Fibroblast of upper back skin (primary cell): Measurements from ENCODE around the gene ZEB2.

Source experiments
- DNase-seq: peaks from one replicate; pipeline ENCODE4 v3.0.0-alpha.2; 2013

The ZEB2 gene

DNA sequence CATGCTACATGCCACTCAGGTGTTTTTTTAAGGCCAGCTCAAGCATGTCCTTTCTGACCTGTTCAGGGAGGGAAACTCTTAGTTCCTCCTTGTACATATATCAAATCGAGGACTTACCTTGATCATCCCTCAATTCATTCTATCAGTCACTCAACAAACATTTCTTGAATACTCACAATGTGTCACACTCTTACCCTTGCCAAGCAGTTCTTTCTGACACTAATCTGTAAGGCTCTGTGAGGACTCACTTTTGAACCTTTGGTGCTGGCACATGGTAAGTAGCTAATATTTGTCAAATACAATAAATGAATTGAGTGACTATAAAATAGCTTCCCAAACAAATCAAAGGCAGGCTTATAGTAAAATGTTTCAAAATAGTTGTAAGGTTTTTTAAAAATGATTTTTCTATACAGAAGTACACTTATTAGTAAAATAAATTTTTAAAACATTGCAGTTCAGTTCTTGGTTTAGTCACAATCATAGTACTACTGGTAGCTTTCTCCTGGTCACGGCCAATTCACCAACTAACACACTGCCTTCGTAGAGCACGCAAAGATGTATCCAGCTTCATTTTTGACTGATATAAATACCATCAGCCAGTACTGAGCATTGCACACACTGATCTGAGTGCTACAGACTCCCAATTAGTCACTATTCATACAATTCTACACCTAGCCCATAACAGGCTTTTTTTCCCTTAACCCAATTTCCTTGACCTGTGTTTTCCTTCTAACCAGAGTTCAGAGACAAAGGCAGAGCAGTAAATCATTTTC, 50.9 kb downstream of the ZEB2 start:
- no peak for DNase-seq

DNA sequence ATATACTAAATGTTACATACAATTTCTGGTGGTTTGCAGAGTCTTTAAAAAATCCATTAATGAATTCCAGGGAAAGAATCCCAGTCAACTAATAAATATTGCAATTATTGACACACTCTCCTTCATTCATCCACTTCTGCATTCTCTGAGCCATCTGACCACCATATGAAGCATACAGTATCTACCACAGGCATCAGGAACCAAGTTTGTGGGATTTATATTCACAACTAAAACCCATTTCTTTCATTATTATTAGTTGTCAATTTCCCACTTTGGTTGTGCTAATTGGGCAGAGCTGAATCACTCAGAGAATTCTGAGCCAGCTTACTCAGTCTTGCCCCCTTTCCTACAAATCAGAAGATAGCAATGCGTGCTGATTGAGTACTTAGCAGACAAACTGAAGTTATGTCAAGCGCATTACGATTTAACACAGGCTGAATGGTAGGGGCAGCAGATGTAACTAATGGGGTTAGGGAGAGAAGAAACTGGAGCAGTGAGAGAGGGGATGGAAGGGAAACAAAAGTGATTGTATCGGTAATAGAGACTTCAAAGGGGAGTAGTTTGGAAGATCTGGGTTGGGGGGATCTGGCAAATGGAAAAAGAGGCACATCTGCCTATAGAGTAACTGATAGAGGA, 52.3 kb downstream of the ZEB2 start:
- no peak for DNase-seq

DNA sequence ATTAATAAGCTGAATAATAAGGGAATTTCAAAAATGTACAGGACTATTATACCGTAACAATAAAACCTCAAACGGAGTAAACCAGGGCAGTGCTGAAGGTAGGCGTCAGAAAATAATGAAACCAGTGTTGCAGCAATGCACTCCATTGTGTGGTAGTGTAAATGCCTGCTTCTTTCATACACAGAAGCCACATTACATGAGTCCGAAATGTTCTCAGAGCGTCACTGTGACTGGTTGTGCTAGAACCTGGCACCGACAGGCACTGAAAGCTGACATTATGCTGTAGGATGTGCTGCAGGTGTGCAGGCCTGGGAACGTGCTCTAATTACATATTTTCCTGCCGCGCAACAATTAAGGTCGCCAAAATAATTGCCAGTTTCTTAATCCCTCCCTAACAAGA, 53.3 kb downstream of the ZEB2 start:
- no peak for DNase-seq

DNA sequence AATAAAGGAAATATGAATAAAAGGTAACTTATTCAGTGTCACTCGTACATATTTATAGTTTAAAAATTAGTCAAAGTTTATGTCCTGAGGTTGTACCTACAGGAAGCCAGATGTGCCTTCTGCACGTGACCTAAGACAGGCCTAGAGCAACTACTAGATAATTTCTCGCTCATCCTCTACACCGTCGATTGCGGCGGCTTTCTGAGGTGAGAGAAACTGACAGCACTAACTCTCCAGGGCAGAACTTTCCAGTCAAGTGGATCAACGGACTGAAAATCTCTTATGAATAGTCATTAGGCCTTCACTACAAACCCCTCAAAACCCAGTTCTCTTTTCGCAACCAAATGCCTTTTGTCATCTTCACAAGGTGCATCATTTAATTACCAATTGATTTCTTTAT, 54.2 kb downstream of the ZEB2 start:
- DNase-seq, result no peak

DNA sequence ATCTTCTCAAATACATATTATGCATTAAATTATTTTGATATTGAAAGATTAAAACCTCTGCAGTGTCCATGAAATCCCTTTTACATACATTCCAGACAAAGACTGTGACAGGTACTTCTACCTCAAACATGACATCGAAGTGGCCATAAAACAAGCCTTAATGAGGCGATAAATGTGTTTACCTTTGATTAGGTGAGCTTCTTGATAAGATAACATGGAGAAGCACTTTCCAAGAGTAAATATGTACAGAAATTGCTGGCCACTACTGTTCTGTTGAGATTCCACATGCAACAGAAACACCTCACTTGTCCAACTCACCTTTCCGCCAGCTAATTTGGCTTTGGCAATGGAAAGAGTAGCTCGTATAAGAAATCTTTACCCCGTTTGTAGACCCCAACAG, 55.2 kb downstream of the ZEB2 start:
- DNase-seq, result no peak

DNA sequence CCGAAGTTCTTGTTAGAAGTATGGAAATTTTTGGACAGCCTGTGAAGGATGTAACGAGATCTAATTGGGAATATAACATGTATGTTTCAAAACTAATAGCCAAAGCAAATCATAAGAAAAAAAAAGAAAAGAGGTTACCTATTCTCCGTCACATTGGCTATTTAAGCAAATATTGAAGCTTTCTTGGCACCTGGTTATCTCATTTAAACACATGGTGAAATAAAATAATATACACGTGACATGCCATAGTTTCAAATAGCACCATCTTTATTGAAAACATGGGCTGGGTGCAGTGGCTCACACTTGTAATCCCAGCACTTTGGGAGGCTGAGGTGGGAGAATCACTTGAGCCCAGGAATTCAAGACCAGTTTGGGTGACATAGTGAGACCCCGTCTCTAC, 56.7 kb downstream of the ZEB2 start:
- DNase-seq, result no peak

DNA sequence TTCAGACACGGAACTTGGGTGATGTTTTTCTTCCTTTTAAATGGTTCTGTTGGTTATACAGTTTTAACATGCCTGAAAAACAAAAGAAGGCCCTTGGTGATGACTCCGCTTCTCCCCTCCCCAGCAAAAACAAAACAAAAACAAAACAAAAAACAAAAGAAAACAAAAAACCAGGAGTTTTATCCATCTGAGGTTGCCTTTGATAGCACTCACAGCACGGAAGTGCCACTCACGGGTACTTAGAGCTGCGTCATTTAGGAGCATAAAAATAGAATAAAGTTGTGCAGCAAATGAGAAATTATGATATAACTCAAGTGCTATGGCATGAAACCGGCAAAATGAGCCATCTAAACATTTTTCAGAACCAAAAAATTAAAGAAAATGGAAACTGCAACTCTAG, 57.7 kb downstream of the ZEB2 start:
- DNase-seq, result no peak

DNA sequence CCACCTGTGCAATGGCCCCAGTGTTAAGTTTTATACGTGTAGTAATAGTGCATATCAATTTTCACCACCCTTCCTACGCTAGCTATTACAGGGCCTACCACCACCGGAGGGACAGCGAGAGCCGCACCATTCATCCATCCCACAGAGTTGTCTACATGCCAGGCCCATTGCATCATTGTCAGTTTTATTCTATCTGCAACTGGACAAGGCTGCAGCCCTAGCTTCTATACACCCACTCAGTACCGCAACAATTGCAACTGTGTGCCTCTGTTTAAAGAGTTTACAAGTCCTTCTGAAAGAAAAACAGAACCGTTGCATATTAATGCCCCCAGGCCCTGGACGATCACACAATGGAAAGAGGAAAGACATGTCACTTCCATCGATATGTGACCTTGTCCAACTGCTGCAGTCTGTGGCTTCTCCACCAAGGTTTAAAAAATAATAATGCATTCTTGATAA, 58.6 kb downstream of the ZEB2 start:
- DNase-seq, result peak; percentile 38

DNA sequence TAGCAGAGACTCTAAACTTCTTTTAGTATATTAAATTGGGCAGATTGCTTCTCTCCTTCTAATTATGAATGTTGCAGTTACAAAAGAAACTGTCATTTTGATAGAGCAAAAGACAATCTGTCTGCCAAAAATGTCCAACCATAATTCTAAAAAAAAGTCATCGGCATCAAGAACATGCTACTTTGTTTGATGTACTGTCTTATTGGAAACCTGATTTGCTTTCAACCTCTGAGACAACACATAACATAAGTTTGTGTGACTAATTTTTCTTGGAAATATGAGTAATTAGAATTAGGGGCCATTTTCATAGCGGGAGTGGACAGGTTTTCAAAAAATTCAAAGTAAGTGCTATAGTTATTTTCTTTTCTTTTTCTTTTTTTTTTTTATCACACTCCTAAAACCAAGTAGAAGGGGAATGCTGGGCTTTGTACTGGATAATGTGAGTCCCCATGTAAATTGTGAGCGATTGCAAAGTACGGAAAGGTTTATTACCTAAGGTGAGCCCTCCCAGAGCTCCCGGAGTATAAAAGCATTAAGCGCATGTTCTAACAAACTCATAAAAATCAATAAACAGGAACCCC, 59.1 kb downstream of the ZEB2 start:
- DNase-seq, result no peak

DNA sequence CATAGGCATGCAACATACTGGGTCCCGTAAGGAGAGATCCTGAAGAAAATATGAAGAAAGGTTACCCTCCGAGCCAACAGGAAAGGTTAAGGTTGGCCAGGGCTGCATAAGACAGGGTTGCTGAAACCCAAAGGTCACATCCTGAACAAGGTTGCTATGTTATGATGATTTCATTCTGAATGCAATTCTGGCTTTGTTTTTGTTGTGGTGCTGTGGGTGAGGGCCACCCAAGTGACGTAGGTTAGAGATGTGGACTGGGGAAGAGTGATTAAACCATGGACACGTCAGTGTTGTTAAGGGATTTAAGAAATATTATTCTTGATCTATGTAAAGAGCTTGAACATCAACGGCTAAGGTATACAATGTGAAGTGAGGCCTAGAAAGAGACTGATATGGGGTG, 60.0 kb downstream of the ZEB2 start:
- no peak for DNase-seq

DNA sequence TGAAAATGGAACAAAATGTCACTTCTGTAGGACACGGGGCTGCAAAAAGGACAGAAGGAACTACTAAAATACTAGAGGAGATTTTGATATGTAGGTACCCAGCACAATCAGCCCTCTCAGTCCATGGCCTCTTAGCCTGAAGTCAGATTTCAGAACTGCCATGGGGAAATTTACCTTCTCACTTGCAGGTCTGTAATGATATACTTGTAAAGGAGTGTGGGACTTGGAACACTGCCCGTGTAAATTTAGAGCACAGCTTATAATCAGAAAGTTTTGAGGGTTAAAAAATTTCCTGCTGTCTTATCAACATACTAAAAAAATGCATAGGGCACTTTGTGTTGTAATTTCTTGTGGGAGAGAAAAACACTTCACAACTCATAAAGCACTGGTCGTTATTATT, 60.6 kb downstream of the ZEB2 start:
- no peak for DNase-seq

DNA sequence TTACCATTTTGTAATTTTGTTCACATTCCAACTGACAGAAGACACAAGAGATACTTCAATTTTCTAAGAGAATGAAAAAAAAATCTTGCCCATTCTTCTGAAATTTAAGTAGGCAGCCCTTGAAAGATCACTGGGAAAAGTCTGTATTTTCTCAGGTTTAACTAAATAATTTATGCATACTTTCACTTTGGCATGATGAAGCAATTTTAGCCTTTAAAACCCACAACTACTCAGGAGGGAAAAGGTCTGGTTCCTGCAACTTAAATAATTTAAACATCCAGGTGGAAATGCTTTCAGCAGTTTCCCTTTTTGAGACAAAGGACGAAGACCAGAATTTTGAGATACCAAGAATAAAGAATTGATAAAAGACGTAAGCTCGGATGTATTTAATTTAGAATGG, 61.4 kb downstream of the ZEB2 start:
- DNase-seq, result no peak

DNA sequence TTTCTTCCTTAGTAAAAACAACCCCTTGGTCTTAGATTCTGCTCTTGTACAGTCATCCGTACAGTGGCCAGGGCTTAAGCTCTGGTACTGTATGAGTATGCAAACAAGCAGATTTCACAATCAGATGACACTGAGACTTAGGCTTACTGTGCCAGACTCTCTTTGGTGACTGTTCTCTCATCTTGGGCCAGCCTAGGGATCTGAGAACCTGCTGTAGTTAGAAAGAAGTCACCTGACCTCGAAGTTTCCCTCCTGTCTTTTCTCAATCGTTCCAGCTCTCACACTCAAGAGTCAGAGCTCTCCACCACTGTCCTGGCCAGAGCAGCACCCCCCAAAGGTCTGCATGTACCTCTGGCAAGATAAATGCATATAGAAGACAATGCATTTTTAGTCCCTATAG, 63.2 kb downstream of the ZEB2 start:
- DNase-seq, result peak; percentile 78

DNA sequence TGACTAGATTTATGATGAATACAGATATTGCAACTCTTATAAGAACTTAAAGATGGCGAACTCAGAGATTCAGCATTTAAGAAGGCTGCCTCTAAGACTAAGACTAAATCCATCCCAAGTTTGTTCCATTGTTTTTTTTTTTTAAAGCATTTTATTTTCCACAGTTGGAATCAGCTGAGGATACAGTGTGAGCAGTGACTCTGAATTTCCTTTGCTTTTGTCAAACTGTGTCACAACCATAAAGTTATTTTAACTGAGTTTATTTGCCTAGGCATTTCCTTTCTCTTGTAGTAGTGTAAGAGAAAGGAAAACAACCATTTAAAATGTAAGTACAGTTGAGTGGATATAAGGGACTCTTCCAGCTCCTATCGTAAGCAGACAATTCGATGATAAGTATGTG, 63.9 kb downstream of the ZEB2 start:
- DNase-seq, result no peak

DNA sequence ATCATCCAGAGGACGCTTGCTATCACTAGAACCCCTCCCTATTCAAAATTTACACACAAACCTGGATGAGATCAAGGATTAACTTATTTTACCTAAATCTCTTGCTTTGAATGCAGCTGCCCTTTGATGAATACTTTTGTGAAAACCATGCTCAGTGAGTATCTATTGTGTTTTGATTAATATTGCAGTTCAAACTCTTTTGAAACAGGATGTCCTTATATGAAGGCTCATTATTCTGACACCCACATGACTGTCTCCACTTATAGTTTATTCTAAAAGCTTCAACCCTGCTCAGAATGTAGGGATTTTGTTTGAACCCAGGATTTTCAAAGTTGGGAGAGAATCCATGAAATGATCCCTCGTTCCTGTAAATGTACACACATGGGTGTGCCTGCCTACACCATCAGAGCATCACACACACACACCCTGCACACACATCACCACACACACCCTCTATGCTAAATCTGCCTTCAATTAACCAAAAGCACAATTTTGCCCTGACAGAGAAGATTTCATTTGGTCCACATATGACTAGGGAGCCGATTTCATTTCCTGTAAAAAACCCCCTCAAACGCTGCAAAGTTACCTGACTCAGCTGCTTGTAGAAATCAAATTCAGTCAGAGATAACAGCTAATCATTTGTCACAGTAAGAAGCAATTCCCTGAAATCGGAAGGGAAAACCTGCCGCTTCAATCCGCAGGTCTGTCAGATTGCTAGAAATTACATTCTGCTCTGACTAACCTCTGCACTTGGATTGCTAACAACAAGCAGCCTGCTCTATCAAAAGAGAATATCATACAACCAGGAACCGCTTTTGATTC, 65.2 kb downstream of the ZEB2 start:
- DNase-seq, result no peak

DNA sequence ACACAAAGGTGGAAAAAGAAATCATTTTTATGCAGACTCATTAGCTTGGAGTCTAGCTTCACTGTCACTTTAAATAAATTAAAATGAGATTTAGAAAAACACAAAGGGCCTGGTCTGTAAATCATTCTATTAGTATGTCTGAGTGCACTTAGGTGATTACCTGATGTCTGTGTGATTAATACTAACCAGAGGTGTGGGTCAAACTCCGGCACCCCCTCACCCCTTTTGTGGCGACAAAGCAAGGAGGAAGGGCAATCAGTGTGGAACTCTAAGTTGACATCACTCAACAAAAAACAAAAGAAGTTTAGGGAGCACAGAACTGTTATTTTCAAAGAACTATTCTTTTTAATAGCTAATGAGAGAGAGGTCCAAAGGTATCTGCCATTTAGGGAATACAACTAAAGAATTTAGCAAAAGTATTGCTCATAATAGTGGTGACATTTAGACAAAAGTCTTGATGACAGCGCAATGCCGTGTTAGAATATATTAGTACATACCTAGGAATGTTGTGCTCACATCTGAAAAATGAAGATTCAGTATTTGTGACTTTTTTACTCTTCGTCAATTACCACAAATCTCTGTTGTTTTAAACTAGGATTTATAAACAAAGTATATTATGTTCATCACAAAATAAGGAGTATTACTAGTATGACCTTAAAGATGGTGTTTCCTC, 66.3 kb downstream of the ZEB2 start:
- DNase-seq, result peak; percentile 44

DNA sequence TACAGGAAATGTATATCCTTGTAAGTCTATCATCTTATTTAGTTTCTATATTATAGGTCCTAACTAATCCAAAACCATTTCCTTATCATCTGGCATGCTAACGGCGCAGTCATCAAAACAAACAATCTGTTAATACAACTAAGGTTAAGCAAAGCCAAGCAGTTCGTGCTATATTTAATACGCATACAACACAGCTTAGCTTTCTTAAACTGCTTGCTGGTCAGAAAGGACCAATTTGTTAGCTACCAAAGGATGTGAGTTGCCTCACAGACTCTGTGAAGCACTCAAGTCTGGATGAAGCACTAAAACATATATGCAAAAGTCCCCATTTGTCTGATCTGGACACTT, 67.0 kb downstream of the ZEB2 start:
- no peak for DNase-seq

DNA sequence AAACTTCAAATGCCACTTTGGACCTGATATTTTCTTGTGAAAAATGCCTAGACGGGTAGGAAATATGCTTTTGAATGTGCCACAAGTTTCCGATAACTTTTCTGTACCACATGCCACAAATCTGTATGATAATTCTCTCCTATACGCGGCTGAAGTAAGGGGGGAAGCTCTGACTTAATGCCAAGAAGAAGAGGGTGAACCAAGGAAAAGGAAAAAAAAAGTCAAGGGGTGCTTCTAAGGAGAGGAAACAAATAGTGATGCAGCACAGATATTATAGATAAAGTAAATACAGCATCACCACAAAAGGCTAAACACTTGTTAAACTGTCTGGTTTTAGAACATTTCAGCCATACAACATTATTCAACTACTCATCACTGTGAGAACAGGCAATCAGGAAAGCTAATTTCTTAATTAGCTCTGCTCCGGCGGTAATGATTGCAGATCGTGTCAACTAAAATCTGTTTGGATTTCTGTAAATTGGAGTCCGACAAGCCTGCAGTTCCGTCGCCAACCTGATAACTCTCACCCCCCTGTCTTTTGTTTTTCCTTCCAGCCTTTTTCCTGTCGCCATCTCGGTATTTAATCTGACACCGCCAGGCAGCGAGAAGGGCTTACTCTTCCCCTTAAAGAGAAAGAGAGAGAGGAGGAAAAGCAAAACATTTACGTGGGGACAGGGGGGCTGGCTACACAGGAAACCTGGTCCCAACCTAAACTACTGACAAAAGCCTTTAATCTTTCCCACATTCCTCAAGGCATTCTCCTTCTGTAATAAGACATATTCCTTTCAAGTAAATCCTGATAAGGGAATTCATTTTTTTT, 67.5 kb downstream of the ZEB2 start:
- DNase-seq, result peak; percentile 44

DNA sequence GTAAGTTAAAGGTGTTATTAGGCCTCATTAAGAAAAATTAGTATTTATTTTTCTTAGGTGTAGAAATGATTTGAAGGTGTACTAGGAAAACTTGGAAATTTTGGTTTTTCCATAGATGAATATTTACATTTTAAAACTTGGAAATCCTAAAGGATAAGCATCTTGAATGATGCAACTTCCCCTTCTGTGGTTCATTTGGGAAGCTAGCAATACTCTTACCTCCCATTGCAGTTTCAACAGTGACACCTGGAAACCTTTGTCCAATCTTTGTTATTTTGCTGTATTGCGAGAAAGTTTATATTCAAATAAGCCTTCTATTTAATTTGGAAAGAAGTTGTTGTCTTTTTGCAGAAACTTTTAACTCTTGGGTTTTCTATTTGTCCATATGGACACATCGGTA, 68.5 kb downstream of the ZEB2 start:
- no peak for DNase-seq

DNA sequence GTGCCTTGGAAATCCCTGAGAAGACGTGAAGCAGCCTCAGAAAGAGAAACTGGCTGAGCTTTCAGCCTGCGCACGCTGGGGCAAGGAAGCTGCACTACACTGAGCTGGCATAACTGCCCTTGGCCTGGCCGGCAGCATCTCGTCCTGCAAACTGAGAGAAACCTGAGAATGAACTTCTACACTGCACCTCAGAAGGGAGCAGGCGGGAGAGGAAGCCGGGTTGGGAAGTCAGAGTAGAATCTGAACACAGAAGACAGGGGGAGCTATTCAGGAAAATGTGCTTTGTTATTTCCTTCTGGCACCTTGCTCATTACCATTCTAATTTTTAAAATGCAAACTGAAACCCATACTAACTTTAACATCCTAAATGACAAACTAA, 70.9 kb downstream of the ZEB2 start:
- DNase-seq, result no peak

DNA sequence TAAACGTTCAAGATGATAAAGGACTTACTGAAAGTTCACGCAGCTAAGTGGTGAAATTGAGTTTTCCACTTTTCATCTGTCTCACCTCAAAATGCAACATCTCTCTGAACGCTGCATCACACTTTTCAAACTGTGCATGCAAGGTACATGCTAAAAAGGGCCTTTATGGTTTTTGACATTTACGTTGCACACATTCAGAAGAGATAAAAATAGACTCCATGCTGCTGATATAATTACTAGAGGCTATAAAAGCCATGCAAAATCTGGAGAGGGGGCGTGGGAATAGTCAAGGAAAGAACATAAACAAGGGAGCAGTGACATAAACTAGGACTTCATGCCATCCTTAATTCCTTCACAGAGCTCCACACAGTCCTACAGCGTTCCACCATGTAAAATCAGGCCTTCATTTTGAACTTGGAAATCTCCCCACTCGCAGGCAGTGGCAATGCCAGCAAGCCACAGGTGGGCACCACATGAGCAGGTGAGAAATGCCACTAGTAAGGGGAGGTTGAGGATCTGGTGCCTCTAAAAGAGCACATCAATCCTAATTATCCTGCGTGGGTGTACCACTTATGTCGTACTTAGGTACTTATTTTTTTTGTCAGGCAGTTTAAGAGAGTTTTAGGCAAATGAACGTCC, 71.4 kb downstream of the ZEB2 start:
- no peak for DNase-seq

DNA sequence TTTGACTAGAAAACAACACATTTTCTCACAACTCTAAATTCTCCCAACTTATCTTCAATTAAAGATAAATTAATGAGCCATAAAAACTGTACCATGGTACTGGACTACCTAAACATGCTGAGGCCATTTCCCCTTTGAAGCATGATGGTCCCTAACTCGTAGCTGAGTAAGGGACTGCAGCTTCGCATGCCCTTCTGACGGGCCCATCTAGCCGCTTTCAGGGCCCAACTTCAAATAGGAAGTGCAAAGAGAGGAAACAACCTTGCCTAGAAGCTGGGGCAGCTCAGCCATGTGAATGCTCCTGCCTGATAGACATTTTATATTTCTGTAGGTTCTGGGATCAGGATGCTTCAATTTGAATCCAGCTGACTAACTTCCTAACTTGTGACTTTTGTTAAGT, 72.4 kb downstream of the ZEB2 start:
- DNase-seq, result no peak
